ENCODE measurements around the gene KCNMA1.

Gene KCNMA1

DNA sequence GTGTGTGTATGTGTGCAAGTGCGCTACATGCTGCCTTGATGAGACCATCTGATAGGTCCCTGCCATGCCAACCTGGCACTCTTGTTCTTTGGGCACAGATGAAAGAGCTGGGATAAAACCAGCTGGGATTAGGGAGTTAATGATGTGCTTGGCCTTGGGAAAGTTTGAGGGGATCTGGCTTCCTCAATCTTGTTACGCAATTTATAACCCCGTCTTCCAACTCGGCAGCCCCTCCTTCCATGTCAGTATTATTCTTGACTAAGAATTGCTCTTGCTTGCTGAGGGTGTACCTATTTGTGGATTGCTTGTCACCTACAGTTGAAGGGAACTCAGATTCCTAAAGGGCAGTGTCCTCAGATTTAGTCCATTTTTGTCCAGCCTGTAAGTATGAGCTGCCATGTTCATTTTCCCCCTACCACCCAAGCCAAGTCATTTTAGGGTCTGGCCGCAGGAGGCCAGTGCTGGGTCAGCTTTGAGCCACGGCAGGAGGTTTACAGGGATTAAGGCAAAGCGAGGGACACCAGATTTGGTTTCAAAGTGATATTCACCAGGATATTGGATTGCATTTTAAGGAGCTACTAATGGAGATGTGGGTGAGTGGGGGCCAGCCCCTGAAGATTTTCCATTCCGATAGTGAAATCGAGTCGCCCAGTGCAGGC lies 34.1 kb upstream of the KCNMA1 start:
- TF ChIP-seq, protein P1, sequence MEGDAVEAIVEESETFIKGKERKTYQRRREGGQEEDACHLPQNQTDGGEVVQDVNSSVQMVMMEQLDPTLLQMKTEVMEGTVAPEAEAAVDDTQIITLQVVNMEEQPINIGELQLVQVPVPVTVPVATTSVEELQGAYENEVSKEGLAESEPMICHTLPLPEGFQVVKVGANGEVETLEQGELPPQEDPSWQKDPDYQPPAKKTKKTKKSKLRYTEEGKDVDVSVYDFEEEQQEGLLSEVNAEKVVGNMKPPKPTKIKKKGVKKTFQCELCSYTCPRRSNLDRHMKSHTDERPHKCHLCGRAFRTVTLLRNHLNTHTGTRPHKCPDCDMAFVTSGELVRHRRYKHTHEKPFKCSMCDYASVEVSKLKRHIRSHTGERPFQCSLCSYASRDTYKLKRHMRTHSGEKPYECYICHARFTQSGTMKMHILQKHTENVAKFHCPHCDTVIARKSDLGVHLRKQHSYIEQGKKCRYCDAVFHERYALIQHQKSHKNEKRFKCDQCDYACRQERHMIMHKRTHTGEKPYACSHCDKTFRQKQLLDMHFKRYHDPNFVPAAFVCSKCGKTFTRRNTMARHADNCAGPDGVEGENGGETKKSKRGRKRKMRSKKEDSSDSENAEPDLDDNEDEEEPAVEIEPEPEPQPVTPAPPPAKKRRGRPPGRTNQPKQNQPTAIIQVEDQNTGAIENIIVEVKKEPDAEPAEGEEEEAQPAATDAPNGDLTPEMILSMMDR (IDR thresholded peaks at IDR 0.05; ENCODE audit: control insufficient read depth, extremely low read depth, insufficient read depth): 0 out of 2 replicates have a peak, but pooled peaks have one; percentile 2
- DNase-seq (ENCODE audit: low read depth): no peak

DNA sequence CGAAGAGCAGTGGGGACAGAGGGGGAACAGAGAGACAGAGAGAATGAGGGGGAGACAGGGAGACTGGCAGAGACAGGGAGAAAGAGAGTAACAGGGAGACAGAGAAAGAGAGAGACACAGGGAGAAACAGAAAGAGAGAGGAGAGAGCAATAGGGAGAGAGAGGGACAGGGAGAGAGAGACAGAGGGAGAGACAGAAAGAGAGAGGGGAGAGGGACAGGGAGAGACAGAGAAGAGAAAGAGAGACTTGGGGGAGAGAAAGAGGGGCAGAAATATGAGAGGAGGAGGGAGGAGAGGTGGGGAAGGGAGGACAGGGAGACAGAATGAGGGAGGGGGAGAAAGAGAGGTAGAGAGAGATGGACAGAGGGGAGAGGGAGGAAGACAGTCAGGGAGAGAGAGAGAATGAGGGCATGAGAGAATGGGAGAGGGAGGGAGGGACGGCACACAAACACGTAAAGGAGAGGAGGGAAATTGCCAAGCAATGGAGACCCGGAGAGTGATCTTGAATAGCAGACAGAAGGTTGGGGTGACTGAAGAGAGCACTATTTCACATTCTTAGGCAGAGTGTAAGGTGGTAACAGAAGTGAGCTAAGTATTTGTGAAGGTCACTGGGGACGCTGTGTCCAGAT lies 33.3 kb upstream of the KCNMA1 start:
- TF ChIP-seq, protein P1 (IDR thresholded peaks at IDR 0.05; ENCODE audit: control insufficient read depth, extremely low read depth, insufficient read depth): no peak
- no peak for DNase-seq (ENCODE audit: low read depth)

More for the DNA sequence above, 34.1 kb upstream of the KCNMA1 start:
- H3K4me3 ChIP-seq (ENCODE audit: low read depth, low read length): no peak overlapping the region

DNA sequence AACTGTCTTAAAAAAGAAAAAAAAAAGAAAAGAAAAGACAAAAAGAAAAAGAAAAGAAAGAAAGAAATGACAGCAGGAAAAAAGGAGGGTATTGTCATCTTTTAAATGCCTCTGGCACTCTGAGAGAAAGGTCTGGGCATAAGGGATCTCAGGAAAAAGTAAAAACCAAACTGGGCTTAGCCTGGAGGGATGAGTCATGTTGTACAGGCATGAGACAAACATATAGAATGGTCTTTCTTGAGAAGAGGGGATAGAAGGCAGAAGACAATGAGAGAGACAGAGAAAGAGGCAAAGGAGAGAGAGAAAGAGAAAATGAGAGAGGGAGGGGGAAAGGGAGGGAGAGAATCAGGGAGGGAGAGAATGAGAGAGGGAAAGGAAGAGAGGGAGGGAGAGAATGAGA lies 32.3 kb upstream of the KCNMA1 start:
- no peak for DNase-seq (ENCODE audit: low read depth)
- TF ChIP-seq, protein P1 (IDR thresholded peaks at IDR 0.05; ENCODE audit: control insufficient read depth, extremely low read depth, insufficient read depth): no peak
- H3K4me3 ChIP-seq (ENCODE audit: low read depth, low read length): no peak overlapping the region

More for the DNA sequence above, 33.3 kb upstream of the KCNMA1 start:
- H3K4me3 ChIP-seq (ENCODE audit: low read depth, low read length): no peak overlapping the region

DNA sequence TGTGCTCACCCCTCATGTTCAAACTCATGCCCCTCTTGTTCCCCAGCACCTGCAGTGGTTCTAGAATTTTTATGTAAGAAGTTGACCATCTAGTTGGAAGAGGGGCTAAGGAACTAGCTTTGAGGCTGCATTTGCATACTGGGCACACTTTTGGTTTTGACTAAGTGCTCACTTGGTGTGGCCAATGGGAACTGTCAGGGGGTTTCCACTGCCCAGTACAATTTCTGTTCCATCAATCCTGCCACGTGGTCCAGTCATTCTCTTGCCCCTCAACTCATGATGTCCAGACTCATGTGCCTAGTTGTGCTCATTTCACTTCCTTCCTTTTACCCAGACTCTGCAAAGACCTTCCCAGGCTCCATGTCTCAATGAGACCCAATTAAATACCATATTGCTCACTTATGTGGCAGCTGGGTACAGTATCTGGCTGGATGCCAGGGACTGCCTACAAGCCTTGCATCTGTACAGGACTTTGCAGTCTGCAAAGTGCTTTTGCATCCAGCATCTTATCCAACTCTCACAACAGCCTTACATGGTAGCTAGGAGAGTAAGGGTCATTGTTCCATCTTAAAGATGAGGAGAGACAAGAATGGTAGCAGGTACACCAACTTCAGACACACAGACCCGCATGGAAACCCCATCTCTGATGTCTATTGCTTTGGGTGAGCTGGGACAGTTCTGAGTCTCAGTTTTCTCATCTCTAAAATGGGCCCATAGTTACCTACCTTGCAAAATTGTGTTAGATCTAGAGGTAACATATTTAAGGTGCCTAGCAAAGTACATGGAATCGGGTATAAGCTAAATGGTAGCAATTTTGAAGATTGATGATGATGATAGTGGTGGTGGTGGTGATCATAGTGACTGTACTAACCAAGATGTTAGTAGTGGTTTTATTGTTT lies 30.1 kb upstream of the KCNMA1 start:
- no peak overlapping the region for H3K4me3 ChIP-seq (ENCODE audit: low read depth, low read length)
- TF ChIP-seq, protein P1 (IDR thresholded peaks at IDR 0.05; ENCODE audit: control insufficient read depth, extremely low read depth, insufficient read depth): no peak
- no peak for DNase-seq (ENCODE audit: low read depth)

DNA sequence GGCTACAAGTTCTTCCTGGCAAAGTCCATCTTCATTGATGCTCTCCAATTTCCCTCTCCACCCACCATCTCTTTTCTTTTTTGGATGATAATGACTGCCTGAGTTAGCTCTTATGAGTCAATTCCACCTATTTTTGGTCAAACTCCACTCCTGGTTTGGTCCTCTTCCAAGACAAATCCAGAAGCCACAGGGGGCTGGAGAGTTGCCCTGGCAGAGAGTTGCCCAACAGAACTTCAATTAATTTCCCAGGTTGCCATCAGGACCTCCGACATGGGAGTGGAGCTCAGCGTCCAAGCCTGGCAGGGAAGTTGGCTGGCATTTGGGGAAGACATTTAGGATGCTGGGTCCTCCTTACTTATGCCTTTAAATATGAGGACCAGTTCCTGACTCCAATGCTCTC lies 29.2 kb upstream of the KCNMA1 start:
- TF ChIP-seq, protein P1 (IDR thresholded peaks at IDR 0.05; ENCODE audit: control insufficient read depth, extremely low read depth, insufficient read depth): no peak
- DNase-seq (ENCODE audit: low read depth): no peak
- no peak overlapping the region for H3K4me3 ChIP-seq (ENCODE audit: low read depth, low read length)

DNA sequence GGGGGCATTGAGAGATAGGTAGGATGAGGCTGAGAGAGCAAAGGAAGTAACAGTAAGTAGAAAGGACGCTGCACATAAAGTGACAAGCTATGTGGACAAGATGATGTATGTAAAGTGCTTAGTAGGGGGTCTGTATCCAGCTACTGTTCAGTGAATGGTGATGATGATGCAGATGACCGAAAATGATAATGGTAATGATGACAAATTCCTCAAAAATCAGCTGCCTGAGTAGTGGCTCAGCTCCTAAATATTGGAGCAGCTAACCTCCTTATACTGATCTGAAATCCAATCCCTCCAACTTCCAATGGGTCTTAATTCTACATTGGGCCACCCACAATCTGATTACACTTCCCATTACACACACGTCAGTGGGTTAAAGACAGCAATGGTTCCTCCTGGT lies 27.1 kb upstream of the KCNMA1 start:
- TF ChIP-seq, protein P1 (IDR thresholded peaks at IDR 0.05; ENCODE audit: control insufficient read depth, extremely low read depth, insufficient read depth): no peak
- no peak for DNase-seq (ENCODE audit: low read depth)
- H3K4me3 ChIP-seq (ENCODE audit: low read depth, low read length): no peak overlapping the region

Data from LNCaP clone FGC (cell line).